ENCODE measurements around the gene GNB1L.

GNB1L gene

DNA sequence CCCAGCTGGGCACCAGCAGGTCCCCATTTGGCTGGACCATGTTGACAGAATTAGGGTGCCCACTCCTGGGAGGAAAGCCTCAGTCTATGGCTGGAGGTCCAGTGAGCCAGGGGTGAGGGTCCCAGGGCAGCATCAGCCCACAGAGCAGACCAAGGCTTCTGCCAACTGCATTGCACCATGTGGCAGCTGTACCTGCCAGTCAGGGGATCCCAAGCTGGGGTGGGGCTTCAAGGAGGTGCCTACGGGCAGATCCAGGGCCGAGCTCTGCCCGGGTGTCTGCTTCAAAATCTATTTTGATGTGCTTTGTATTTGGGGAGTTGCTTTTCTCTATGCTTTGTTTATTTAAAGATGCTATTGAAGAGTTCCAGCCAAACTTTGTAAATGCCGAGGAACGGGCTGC lies 120.9 kb downstream of the GNB1L start:
- no peak overlapping the region for H2AFZ ChIP-seq (ENCODE audit: insufficient read depth, low read length, poor library complexity)
- no peak overlapping the region for H2AK5ac ChIP-seq (ENCODE audit: low read length)
- H3K18ac ChIP-seq (ENCODE audit: low read length), result no peak overlapping the region
- H3K36me3 ChIP-seq (ENCODE audit: control insufficient read depth in 1 of 2, insufficient read depth in 2 of 2, low read length in 2 of 2), result no peaks in the 10 kb centered on the region
- H3K4ac ChIP-seq (ENCODE audit: low read depth, low read length), result no peak overlapping the region
- no peak overlapping the region for H3K4me2 ChIP-seq (ENCODE audit: low read length)
- H2BK5ac ChIP-seq (ENCODE audit: low read depth, low read length, poor library complexity), result no peak overlapping the region
- no peak overlapping the region for H3K27ac ChIP-seq (ENCODE audit: low read depth, low read length)
- H4K8ac ChIP-seq (ENCODE audit: low read depth, low read length), result no peak overlapping the region
- H2BK120ac ChIP-seq (ENCODE audit: insufficient read depth, low read length, poor library complexity), result no peak overlapping the region
- H3K27me3 ChIP-seq (ENCODE audit: insufficient read depth, low read length), result no peaks in the 10 kb centered on the region
- DNase-seq, result no peak
- H3K4me1 ChIP-seq (ENCODE audit: control insufficient read depth in 1 of 2, insufficient read depth in 2 of 2, low read length in 2 of 2), result peaks cover 4 to 6% of the 10 kb centered on the region in 2 experiments
- H3K4me3 ChIP-seq (ENCODE audit: low read depth, low read length), result no peak overlapping the region
- no peak overlapping the region for H3K14ac ChIP-seq (ENCODE audit: low read length)
- no peaks in the 10 kb centered on the region for H3K79me2 ChIP-seq (ENCODE audit: control insufficient read depth, insufficient read depth, low read length, poor library complexity)
- no peak overlapping the region for H4K91ac ChIP-seq (ENCODE audit: low read depth, low read length)
- no peak overlapping the region for H2BK12ac ChIP-seq (ENCODE audit: low read length)
- H4K12ac ChIP-seq (ENCODE audit: low read depth, low read length), result no peak overlapping the region
- no peak overlapping the region for H3K9ac ChIP-seq (ENCODE audit: low read length)
- no CpG with 5 or more reads among the region's 5 CpGs for WGBS (ENCODE audit: extremely low coverage, insufficient coverage, insufficient read length)
- H3K23ac ChIP-seq (ENCODE audit: low read length), result no peak overlapping the region
- no peaks in the 10 kb centered on the region for H3K79me1 ChIP-seq (ENCODE audit: low read length)
- H3K9me3 ChIP-seq (ENCODE audit: insufficient read depth, low read depth, low read length), result peaks cover 4% of the 10 kb centered on the region

Data from trophoblast cell (in vitro differentiated cells and primary cell).